Karpas-422 (cell line): ENCODE results near the gene RPS6KC1. TPM values are rescaled to one million over a fixed set of nuclear protein-coding genes. Genes with fewer than 3 reads are reported as not detected.
"Not testable (repeated sequence)": the region's sequence is repeated elsewhere in the genome, so short reads cannot be mapped to it uniquely, and the experiment has no call there.

Experiments
- DNase-seq: peaks from one replicate; pipeline ENCODE4 v3.0.0-alpha.2; 2015
- H2AFZ ChIP-seq: fragments of 200-600 bp; sonication (generic); 2 replicates; pipeline ENCODE4 v1.6.1; 2014; ENCODE audit warnings: antibody characterized with exemption, low read length, mixed read lengths
- H3K27ac ChIP-seq: fragments of 200-600 bp; sonication (generic); 2 replicates; pipeline ENCODE4 v1.5.1; 2014; ENCODE audit warnings: mild to moderate bottlenecking, low read length, moderate library complexity
- H3K27me3 ChIP-seq: fragments of 200-600 bp; sonication (generic); 2 replicates; pipeline ENCODE4 v1.6.1; 2014; ENCODE audit warnings: low read length, mixed read lengths
- H3K36me3 ChIP-seq: fragments of 200-600 bp; sonication (generic); 2 replicates; pipeline ENCODE4 v1.6.1; 2014; ENCODE audit warnings: low read length, mixed read lengths; ENCODE audit not compliant: insufficient read depth
- H3K4me1 ChIP-seq: fragments of 200-600 bp; sonication (generic); 2 replicates; pipeline ENCODE4 v1.6.1; 2014; ENCODE audit warnings: mild to moderate bottlenecking, low read length, mixed read lengths
- H3K4me2 ChIP-seq: fragments of 200-600 bp; sonication (generic); 2 replicates; pipeline ENCODE4 v1.6.1; 2014; ENCODE audit warnings: low read length, low read depth, mild to moderate bottlenecking; ENCODE audit not compliant: poor library complexity, severe bottlenecking
- H3K4me3 ChIP-seq: fragments of 200-600 bp; sonication (generic); 2 replicates; pipeline ENCODE4 v1.5.1; 2014; ENCODE audit warnings: mild to moderate bottlenecking, antibody characterized with exemption, low read length, mixed read lengths
- H3K79me2 ChIP-seq: fragments of 200-600 bp; sonication (generic); 2 replicates; pipeline ENCODE4 v1.6.1; 2014; ENCODE audit warnings: mild to moderate bottlenecking, low read length, mixed read lengths
- H3K9ac ChIP-seq: fragments of 200-600 bp; sonication (generic); 2 replicates; pipeline ENCODE4 v1.6.0; 2014; ENCODE audit warnings: low read length
- H3K9me2 ChIP-seq: fragments of 200-600 bp; sonication (generic), shearing (Covaris generic); replicated peaks from 2 replicates; pipeline ENCODE4 v1.6.0; 2014; ENCODE audit warnings: mild to moderate bottlenecking, low read length, moderate library complexity; ENCODE audit not compliant: insufficient read depth
- H3K9me3 ChIP-seq: fragments of 300-700, 200-600 bp; sonication (generic); 2 replicates; pipeline ENCODE4 v1.6.1; 2014; ENCODE audit warnings: low read length, mixed read lengths
- H4K20me1 ChIP-seq: fragments of 200-600 bp; sonication (generic); 2 replicates; pipeline ENCODE4 v1.6.1; 2014; ENCODE audit warnings: mild to moderate bottlenecking, antibody characterized with exemption, low read length, low read depth; ENCODE audit not compliant: insufficient read depth
- total RNA-seq: library from RNA; depleted of rRNA; stranded (reverse); fragments of >200 nt; shearing (Covaris generic); gene quantifications from 2 replicates; pipeline ENCODE4 v1.2.3, GENCODE V29; 2014; ENCODE audit warnings: low replicate concordance

Gene RPS6KC1
- total RNA-seq, 1 experiment from 2014 or later: 13.2 TPM

GRCh38 chr1:213159376-213159775, 108.3 kb downstream of the RPS6KC1 start:
- no peak for DNase-seq
- Histone ChIP-seq H2AFZ (no peak overlapping the region), H3K27ac (no peak overlapping the region), H3K9ac (no peak overlapping the region), H3K4me2 (no peak overlapping the region), H3K9me3 (no peaks in the 10 kb centered on the region), H3K36me3 (no peaks in the 10 kb centered on the region), H3K27me3 (no peaks in the 10 kb centered on the region), H3K4me1 (peaks cover 12% of the 10 kb centered on the region), H3K4me3 (no peak overlapping the region), H3K79me2 (no peaks in the 10 kb centered on the region), H4K20me1 (no peaks in the 10 kb centered on the region), H3K9me2 (no peaks in the 10 kb centered on the region)

GRCh38 chr1:213160442-213160841, 109.4 kb downstream of the RPS6KC1 start:
- H4K20me1 ChIP-seq, H3K9me2 ChIP-seq, H3K27me3 ChIP-seq, H3K79me2 ChIP-seq, H3K4me3 ChIP-seq, H2AFZ ChIP-seq, H3K9me3 ChIP-seq, H3K27ac ChIP-seq, H3K4me2 ChIP-seq, H3K36me3 ChIP-seq, H3K9ac ChIP-seq, DNase-seq: not testable (repeated sequence)
- H3K4me1 ChIP-seq: peaks cover 12% of the 10 kb centered on the region

GRCh38 chr1:213162338-213162737, 111.3 kb downstream of the RPS6KC1 start:
- Histone ChIP-seq H3K27me3 (no peaks in the 10 kb centered on the region), H3K4me2 (no peak overlapping the region), H3K27ac (no peak overlapping the region), H3K9ac (no peak overlapping the region), H3K79me2 (no peaks in the 10 kb centered on the region), H3K9me2 (no peaks in the 10 kb centered on the region), H3K36me3 (no peaks in the 10 kb centered on the region), H2AFZ (no peak overlapping the region), H4K20me1 (no peaks in the 10 kb centered on the region), H3K4me1 (peaks cover 12% of the 10 kb centered on the region), H3K4me3 (no peak overlapping the region), H3K9me3 (no peaks in the 10 kb centered on the region)
- DNase-seq: no peak

GRCh38 chr1:213162862-213163261, 111.8 kb downstream of the RPS6KC1 start:
- Histone ChIP-seq H3K9me3 (no peaks in the 10 kb centered on the region), H4K20me1 (no peaks in the 10 kb centered on the region), H3K79me2 (no peaks in the 10 kb centered on the region), H2AFZ (no peak overlapping the region), H3K9me2 (no peaks in the 10 kb centered on the region), H3K4me1 (peaks cover 12% of the 10 kb centered on the region), H3K36me3 (no peaks in the 10 kb centered on the region), H3K9ac (no peak overlapping the region), H3K4me2 (peak overlapping the region; percentile 15), H3K4me3 (no peak overlapping the region), H3K27ac (no peak overlapping the region), H3K27me3 (no peaks in the 10 kb centered on the region)
- no peak for DNase-seq

- H3K27ac ChIP-seq: no peak overlapping the region
- no peak overlapping the region for H2AFZ ChIP-seq
- no peaks in the 10 kb centered on the region for H3K36me3 ChIP-seq
Observed at GRCh38 chr1:213163278-213163711, 112.3 kb downstream of the RPS6KC1 start.

GRCh38 chr1:213164561-213164960, 113.5 kb downstream of the RPS6KC1 start:
- Histone ChIP-seq H3K27me3 (no peaks in the 10 kb centered on the region), H3K36me3 (no peaks in the 10 kb centered on the region)

More at GRCh38 chr1:213163278-213163711, 112.3 kb downstream of the RPS6KC1 start:
- Histone ChIP-seq H3K4me2 (peak overlapping the region; percentile 15), H3K4me1 (peaks cover 12% of the 10 kb centered on the region), H3K9me3 (no peaks in the 10 kb centered on the region), H3K9ac (no peak overlapping the region), H3K27me3 (no peaks in the 10 kb centered on the region), H3K4me3 (no peak overlapping the region), H3K9me2 (no peaks in the 10 kb centered on the region), H4K20me1 (no peaks in the 10 kb centered on the region), H3K79me2 (no peaks in the 10 kb centered on the region)
- no peak for DNase-seq

GRCh38 chr1:213166852-213167251, 115.8 kb downstream of the RPS6KC1 start:
- no peak overlapping the region for H3K4me2 ChIP-seq
- H3K9me2 ChIP-seq: no peaks in the 10 kb centered on the region
- H3K4me3 ChIP-seq: no peak overlapping the region
- no peaks in the 10 kb centered on the region for H3K36me3 ChIP-seq
- H3K79me2 ChIP-seq: no peaks in the 10 kb centered on the region
- H3K27ac ChIP-seq: no peak overlapping the region
- DNase-seq: no peak
- H3K4me1 ChIP-seq: peaks cover 12% of the 10 kb centered on the region
- no peak overlapping the region for H3K9ac ChIP-seq
- no peak overlapping the region for H2AFZ ChIP-seq
- H4K20me1 ChIP-seq: no peaks in the 10 kb centered on the region
- no peaks in the 10 kb centered on the region for H3K9me3 ChIP-seq
- H3K27me3 ChIP-seq: no peaks in the 10 kb centered on the region

More at GRCh38 chr1:213164561-213164960, 113.5 kb downstream of the RPS6KC1 start:
- Histone ChIP-seq H3K79me2 (no peaks in the 10 kb centered on the region), H3K9me2 (no peaks in the 10 kb centered on the region), H4K20me1 (no peaks in the 10 kb centered on the region), H3K4me1 (peaks cover 12% of the 10 kb centered on the region), H3K4me3 (no peak overlapping the region), H2AFZ (no peak overlapping the region), H3K27ac (no peak overlapping the region), H3K4me2 (no peak overlapping the region), H3K9me3 (no peaks in the 10 kb centered on the region), H3K9ac (no peak overlapping the region)
- DNase-seq: no peak

- no peaks in the 10 kb centered on the region for H3K36me3 ChIP-seq
- no peak overlapping the region for H2AFZ ChIP-seq
- no peaks in the 10 kb centered on the region for H3K9me2 ChIP-seq
- H3K4me2 ChIP-seq: no peak overlapping the region
- H3K27me3 ChIP-seq: no peaks in the 10 kb centered on the region
- no peaks in the 10 kb centered on the region for H3K9me3 ChIP-seq
- no peak overlapping the region for H3K27ac ChIP-seq
- H3K4me1 ChIP-seq: no peaks in the 10 kb centered on the region
- no peak overlapping the region for H3K4me3 ChIP-seq
- DNase-seq: no peak
- H3K9ac ChIP-seq: no peak overlapping the region
- H3K79me2 ChIP-seq: no peaks in the 10 kb centered on the region
- H4K20me1 ChIP-seq: no peaks in the 10 kb centered on the region
Observed at GRCh38 chr1:213171711-213172110, 120.7 kb downstream of the RPS6KC1 start.

GRCh38 chr1:213176341-213176740, 125.3 kb downstream of the RPS6KC1 start:
- H3K4me1 ChIP-seq: no peaks in the 10 kb centered on the region
- H3K36me3 ChIP-seq: no peaks in the 10 kb centered on the region
- H3K9ac ChIP-seq: no peak overlapping the region
- no peaks in the 10 kb centered on the region for H3K27me3 ChIP-seq
- no peak for DNase-seq
- H3K79me2 ChIP-seq: no peaks in the 10 kb centered on the region
- no peak overlapping the region for H3K27ac ChIP-seq
- H3K9me3 ChIP-seq: no peaks in the 10 kb centered on the region
- no peak overlapping the region for H3K4me3 ChIP-seq
- no peaks in the 10 kb centered on the region for H3K9me2 ChIP-seq
- H3K4me2 ChIP-seq: no peak overlapping the region
- H4K20me1 ChIP-seq: no peaks in the 10 kb centered on the region
- no peak overlapping the region for H2AFZ ChIP-seq
